GM19099 (cell line): ENCODE data around the gene CBX2.

ENCODE experiments used
- POLR2A ChIP-seq: IDR thresholded peaks from 3 replicates; pipeline ENCODE4 v1.6.1; 2011; ENCODE audit warnings: low read depth; ENCODE audit not compliant: insufficient read length; ENCODE audit errors: extremely low read depth

The CBX2 gene

DNA sequence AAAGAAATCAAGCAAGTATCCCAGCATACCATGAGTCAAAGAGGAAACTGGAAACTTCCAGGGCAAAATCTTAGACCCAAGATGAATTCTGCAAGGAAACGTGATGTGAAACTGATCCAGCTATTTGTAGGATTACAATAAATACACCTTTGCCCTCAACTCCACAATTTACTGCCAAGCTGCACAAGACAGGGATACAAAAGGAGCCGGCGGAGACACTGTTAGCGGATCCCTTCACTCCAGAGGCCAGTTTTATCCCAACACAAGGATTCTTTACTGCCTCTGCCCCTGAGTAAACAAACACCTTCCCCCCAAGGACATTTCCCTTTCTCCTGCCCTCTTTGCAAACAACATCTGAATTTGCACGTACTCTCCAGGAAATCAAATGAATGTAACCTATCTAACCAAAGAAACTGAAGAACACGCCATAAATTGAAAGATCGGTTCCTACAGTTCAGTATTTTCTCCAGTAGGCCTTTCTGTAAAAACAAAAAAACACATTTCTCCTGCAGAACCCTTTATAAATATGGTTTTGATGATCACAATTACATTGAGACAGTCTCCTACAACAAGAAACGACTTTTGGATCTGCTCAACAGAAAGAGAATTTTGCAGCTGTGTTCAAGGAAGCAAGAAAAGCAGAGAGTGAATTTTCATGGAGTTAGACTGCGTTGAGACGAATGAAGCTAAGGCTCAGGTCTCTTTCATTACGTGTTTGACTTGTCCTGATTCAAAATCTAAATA is 1.4 kb upstream of the CBX2 start:
- no peak for TF ChIP-seq POLR2A

DNA sequence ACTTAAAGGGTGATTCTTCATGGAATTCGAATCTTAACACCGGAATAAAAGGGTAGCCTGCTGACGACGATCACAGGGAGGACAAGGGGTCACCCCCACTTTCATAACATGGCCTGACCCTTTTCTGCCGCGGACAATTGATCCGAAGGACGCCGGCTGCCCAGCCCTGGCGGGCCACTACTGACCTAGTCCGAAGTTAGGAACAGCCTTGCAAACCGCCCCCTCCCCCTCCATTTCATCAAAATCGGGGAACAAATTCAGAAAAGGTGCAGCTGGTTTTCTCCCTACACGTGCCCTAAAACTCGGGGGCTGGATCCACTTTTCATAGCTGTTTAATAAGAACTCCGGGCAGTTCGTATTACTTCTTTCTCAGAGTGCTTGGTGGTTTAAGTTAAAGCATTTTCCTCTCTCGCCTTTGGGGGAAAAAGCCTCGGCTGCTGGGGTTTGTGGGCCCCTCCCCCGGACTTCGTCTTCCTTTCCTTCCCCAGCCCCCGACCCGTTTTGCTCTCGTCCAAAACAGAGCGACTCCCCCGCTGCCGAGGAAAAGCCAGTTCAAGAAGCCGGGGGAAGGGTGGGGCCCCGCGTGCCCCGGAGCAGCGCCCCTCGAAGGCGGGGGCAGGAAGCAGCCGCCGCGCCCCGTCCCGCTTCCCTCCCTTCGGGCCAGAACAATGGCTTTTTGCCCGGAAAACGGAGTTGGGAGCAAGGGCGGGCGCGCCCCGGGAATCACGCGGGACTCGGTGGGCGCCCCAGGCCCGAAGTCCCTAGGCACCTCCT is 641 bp upstream of the CBX2 start:
- no peak for TF ChIP-seq POLR2A

DNA sequence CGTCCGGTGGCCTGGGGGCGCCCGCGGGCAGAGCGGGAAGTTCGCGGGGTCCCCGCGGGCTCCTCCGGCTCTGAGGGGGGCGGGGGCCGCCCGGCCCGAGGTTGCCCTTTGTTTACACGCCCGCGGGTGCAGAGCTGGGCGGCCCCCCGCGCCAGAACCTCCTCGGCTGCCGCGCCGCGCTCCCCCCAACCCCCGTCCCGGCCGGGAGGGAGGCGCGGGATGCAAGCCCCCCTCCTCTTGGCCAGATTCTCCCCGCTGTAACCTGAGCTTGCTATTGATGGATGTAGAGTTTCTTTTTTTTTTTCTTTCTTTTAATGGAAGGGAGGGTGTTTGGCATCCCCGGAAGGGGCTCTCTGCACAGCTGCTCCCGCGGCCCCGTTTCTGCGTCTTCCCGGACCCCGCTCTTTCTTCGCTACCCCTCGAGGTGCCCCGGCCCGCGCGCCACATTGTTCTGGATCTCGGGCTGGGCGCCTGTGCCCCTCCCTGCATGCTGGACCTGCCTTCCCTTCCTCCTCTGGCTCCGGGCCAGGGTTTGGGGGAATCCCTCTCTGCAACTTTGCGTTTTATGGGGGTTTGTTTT is 646 bp downstream of the CBX2 start:
- no peak for TF ChIP-seq POLR2A

DNA sequence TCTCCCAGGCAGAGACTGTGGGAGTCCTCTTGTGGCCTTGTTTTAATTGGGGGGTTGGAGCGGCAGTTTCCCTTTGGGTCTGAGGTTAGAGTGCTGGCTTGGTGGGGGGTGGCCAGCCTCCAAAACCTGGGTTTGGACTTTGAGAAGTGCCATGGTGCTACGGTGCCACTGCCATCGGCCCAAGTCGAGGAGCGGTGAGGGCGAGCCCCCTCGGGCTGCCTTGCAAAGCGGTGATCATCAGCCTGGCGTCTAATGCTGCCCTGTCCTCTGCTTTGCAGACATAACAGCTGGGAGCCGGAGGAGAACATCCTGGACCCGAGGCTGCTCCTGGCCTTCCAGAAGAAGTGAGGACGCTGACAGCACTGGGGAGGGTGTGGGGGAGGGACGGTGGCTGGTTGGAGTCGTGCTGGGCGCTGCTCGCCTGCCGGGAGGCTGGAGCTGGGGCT is 1.2 kb downstream of the CBX2 start:
- TF ChIP-seq POLR2A, result no peak

DNA sequence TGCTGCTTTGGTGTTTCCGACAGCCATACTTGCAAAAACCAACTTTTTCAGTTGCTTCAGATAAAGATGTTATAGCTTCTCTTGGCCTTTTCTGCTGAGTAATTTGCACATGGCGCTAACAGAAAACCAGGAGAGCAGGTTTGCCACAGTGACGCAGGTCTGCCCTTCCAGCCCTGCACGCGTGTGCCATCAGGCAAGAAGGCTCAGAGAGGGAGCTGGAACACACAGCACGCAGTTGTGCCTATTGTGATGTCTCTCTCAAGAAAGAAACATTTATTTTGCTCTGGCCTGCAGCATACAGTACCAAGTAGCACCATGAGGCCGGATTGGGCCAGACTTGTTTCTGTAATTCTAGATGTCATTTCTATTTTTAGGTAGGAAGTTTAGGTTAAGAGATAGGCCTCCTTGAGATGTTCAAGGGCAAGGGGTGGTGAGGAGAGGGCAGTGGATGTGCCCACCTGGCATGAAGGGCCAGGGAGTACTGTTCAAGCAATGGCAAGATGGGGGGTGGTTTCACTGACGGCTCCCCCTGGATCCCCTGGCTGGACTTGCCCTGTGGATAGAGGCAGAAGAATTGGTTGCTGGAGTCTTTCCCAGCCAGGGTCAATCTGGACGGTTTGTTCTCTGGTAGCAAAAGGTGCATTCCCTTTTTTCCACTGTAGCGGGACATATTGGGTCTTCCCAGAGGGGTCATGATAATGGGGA is 1.9 kb downstream of the CBX2 start:
- no peak for TF ChIP-seq POLR2A

DNA sequence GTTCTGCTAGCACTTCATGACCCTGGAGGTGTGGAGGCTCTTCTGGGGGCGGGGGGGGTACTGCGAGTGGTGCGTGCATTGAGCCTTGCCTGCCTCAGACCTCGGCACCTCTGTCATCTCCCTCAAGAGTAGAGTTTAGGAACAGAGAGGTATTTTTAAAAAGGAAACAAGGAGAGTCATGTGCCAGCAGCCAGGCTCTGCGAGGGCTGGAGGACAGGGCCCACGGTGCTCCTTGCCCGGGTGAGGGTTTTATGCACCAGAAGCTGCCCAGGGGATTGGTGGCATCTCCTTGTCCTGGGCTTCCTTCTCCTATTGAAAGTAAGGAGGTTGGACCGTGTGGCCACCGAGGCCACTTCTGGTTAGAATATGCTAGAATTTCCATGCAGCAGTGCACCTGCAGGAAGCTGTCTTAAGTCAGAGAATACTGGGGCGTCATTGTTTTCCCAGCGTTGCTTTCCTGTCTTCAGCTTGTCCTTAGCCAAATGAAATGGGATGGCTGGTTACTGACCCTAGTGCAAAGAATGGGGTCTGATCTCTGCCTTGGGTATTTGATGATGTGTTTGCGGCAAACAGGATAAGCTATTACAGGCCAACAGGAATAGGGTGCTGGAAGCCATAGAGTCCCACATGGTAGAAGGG is 3.2 kb downstream of the CBX2 start:
- TF ChIP-seq POLR2A, result no peak

DNA sequence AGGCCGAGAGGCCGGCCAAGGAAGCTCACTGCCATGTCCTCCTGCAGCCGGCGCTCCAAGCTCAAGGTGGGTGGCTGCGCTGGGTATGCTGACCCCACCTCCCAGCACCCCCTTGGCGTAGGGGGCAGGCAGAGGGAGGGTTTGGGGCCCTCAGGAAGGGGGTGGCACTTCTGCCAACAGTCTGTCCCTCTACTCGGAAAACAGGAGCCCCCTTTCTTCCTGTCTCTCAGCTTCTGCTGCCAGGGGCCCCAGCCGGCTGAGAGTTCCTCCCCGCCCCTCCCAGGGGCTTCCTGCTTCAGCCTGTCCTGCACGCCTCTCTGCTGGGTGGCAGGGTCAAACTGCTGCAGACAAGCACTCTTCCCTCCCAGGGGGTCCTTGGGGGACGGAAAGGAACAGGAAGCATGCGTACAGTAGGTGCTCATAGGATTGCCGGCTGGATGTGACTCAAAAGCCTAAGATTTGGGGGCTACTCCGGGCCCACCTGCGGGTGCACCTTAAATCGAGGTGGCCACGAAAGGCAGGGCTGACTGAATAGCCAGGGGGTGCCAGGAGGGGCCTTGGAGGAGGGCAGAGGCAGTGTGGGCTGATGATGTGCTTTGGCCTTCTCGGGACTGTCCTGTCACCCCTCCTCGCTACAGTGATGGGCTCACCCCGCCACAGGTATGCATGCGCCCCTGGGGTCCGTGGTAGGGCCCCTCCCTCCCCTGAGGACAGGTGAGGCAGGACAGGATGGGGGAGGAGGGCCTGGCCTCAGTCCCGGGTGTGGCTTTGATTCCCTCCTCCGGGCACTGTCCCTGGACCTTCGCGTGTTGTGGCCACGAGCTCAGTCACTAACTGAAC is 4.0 kb downstream of the CBX2 start:
- TF ChIP-seq POLR2A, result no peak

DNA sequence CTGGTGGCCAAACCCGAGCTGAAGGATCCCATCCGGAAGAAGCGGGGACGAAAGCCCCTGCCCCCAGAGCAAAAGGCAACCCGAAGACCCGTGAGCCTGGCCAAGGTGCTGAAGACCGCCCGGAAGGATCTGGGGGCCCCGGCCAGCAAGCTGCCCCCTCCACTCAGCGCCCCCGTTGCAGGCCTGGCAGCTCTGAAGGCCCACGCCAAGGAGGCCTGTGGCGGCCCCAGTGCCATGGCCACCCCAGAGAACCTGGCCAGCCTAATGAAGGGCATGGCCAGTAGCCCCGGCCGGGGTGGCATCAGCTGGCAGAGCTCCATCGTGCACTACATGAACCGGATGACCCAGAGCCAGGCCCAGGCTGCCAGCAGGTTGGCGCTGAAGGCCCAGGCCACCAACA is 5.9 kb downstream of the CBX2 start:
- no peak for TF ChIP-seq POLR2A

DNA sequence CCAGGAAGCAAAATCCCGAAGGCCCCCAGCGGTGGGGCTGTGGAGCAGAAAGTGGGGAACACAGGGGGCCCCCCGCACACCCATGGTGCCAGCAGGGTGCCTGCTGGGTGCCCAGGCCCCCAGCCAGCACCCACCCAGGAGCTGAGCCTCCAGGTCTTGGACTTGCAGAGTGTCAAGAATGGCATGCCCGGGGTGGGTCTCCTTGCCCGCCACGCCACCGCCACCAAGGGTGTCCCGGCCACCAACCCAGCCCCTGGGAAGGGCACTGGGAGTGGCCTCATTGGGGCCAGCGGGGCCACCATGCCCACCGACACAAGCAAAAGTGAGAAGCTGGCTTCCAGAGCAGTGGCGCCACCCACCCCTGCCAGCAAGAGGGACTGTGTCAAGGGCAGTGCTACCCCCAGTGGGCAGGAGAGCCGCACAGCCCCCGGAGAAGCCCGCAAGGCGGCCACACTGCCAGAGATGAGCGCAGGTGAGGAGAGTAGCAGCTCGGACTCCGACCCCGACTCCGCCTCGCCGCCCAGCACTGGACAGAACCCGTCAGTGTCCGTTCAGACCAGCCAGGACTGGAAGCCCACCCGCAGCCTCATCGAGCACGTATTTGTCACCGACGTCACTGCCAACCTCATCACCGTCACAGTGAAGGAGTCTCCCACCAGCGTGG is 6.5 kb downstream of the CBX2 start:
- TF ChIP-seq POLR2A, result no peak

DNA sequence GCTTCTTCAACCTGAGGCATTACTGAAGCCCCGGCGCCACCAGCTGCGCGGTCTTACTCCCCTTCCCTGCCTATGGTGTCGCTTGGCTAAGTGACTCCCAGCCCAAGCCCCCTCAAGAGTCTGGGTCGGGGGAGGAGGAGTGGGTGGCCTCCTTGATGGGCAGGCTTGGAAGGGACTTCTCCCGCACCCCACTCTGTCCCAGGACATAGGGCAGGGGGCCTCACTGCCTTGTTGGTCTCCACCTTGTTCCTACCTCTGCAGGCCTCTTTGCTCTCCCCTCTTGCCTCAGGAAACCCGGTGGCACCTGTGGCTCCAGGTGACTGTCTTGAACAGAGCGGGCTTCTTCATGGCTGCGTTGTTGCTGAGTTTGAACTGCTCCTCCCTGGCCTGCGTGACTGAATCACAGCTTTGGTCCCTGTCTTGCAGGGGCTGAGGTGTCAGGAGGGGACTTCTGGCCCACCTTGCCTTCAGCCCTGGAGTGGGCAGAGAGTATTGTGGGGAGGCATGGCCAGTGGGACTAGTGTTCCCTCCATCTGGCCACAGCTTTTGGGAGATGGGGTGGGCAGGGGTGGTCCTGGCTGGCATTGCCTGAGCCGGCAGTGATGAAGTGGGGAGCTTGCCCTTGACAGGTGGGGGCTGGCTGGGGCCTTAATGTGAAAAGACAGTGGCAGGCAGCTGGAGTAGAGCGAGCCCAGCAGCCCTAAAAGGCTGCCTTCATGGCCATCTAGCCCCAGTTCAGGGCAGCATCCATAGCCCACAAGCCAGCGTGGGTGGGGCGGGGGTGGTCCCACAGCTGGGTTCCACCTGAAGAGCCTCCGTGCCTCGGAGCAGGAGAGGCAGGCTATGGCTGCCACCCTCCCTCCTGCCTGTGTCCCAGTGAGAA is 7.3 kb downstream of the CBX2 start:
- no peak for TF ChIP-seq POLR2A

DNA sequence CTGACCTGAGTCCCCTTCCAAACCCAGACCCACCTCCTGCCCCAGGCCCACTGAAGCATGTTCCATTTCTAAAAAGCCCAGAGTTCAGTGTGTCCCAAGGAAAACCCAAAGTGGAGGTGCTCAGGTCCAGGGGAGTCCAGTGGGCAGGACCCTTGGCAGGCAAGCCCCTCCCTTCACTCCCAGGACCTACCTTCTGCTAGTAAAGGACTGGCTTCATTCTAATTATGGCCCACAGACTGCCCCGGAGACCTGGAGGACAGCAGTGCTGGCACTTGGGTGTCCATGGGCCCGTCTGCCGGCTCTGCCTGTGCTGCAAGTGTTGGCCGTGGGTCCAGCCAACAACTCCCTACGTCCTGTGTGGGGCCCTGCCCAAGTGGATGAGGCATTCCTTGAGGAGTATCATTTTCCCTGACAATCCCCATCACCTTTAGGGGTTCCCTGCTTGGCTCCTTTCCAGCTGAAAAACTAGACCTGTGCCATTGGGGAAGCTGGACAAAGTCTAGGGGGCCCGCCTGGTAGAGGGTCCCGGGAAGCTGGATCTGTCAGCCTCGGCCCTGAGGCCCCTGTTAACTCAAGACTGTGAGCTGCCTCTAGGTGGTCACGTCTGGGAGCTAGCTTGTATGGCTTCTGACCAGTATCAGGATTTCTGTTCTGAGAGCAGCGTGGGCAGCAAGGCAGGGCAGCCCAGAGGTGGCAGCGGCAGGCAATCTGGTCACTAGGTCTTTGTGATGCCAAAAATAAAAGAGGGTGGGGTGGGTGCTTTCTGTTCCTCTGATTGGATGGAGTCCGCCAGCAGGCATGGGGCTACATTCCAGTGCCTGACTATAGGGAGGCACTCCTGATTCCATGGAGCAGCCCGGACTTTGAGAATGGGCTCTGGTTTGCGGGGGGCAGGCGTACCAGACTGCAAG is 8.2 kb downstream of the CBX2 start:
- TF ChIP-seq POLR2A, result no peak
